HUDEP-2 (cell line): Measurements from ENCODE around the gene GATC.

Experiments
- DNase-seq, 76 experiments: peaks; one replicate each; lab custom pipeline; 2025; ENCODE audit not compliant: unreplicated experiment in 76 of 76; lab: John Stamatoyannopoulos, UW

GATC gene, protein sequence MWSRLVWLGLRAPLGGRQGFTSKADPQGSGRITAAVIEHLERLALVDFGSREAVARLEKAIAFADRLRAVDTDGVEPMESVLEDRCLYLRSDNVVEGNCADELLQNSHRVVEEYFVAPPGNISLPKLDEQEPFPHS

GRCh38 chr12:120445911-120446843 lies at the start of gene GATC, which contains the start of gene TRIAP1:
GATC (plus strand) TSS chr12:120446444; CDS start chr12:120446481, 37 bp downstream.
TRIAP1 (minus strand) TSS chr12:120446384; CDS start chr12:120446372, 12 bp downstream.
- DNase-seq = peak in 73 of 76 experiments; percentile 19 to 86 (median 64)

DNA sequence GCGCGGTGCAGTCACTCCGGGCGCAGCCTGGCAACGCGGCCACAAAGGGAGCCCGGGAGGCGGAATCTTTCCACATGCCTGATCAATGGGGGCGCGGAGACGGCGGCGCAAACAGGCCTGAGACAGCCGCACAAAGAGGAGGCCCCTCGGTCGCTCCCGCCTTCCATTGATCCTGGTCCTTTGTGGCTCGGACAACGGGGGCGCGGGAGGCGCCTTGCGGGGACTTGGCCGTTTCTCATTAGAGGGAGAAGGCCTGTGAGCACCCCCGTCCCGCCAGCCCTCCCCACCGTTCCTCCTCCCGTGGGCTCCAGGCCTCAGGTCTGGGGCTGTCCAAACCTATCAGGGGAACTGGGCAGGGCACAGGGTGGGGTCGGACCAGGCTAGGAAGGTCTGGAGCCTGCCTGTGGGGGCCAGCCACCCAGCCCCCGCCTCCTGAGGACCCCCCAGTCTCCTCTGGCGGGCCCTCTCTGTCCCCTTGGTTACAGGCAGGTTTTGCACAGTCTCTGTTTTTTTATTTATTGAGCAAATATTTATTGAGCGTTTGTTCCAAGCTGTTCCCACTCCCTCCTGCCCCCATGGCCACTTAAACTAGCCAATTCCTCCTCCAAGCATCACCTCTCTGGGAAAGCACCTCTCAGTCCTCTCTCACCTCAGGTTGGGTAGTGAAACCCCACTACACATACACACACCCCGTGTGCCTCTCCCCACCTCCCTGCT lies 48.3 kb upstream of the GATC start:
- no peak for DNase-seq

GRCh38 chr12:120399531-120399930 lies 46.7 kb upstream of the GATC start:
- DNase-seq = no peak

DNA sequence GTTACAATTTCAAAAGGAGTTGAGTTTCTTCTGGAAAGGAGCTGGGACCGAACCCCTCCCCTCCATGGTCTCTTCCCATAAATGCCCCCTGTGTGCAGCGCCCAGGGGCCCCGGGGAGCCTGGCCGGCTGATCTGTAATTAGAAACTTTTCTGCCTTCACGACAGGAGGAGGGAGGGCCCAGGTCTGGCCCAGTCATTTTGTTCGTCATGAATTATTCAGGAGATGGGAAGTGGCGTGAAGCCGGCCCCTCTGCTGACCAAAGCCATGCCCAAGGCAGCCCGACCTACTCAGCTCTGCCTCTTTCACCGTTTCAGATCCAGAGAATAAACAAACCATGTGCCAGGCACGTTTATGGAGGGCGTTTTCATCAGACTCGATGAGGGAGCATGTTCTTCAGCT lies 44.0 kb upstream of the GATC start:
- no peak for DNase-seq

GRCh38 chr12:120403869-120404268 lies 42.4 kb upstream of the GATC start:
- no peak for DNase-seq

- no peak for DNase-seq
These were observed 42.0 kb upstream of the GATC start for GRCh38 chr12:120404271-120404670.

DNA sequence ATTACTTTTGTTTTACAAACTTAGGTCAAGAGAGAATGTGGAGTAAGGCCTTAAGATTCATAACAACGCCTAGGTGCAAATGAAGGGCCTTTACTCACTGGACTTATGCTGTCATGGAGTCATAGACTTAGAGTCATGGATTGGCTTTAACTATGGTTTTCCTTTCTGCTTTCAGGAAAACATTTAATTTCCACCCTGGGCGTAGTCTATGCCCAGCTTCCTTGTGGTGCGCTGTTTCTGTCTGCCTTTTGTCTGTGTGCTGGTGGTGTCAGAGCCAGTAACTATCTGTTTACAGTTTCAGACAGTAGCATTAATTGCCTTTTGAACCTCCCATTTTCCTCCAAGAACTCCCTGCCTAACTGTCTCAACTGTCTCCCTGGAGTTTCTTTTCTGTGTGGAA lies 40.2 kb upstream of the GATC start:
- no peak for DNase-seq

GRCh38 chr12:120406553-120406952 lies 39.7 kb upstream of the GATC start:
- no peak for DNase-seq

GRCh38 chr12:120408771-120409170 lies 37.5 kb upstream of the GATC start:
- no peak for DNase-seq

DNA sequence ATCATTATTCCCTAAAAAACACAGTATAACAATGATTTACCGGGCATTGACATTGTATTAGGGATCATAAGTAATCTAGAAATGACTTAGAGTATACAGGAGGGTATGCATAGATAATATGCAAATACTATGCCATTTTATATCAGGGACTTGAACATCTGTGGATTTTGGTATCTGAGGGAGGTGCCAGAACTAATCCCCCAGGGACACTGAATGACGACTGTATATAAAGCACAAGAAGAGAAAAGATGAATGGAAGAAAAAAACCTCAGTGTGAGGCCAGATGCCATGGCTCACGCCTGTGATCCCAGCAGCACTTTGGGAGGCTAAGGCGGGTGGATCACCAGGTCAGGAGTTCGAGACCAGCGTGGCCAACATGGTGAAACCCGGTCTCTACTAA lies 33.8 kb upstream of the GATC start:
- no peak for DNase-seq

DNA sequence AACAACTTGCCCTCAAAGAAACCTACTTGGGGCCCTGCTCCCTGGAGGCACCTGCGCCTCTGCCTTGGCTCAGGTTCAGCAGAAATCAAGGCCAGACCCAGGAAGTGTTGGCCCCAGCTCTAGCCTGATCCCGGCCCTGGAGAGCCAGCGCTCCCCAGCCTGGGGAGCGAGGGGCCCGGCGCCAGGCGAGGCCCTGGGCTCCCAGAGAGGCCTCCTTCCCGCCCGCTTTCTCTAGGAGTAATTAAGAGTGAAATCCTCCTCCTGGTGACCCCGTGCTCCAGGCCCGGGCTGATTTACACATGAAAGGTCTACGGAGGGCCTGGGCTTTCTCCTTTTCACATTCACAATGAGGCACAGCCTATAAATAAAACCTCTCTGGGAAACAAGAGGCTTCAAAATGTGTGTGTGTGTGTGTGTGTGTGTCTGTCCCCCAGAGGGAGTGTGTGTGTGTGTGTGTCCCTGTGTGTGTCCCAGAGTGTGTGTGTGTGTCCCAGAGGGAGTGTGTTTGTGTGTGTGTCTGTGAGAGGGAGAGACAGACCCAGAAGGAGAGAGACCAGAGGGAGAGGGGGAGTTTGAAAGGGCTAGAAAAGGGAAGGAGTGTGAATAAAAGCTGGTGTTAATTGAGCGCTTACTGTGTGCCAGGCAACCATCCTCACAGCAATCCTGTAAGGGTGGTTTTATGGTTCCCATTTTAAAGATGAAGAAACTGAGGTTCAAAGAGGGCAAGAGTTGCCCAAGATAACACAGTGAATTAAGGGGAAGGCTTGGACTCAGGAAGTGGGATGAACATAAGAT lies 32.1 kb upstream of the GATC start:
- no peak for DNase-seq

GRCh38 chr12:120416490-120417216 lies 29.6 kb upstream of the GATC start:
- DNase-seq = no peak

- DNase-seq = no peak
These were observed 28.2 kb upstream of the GATC start for GRCh38 chr12:120417917-120418580.

DNA sequence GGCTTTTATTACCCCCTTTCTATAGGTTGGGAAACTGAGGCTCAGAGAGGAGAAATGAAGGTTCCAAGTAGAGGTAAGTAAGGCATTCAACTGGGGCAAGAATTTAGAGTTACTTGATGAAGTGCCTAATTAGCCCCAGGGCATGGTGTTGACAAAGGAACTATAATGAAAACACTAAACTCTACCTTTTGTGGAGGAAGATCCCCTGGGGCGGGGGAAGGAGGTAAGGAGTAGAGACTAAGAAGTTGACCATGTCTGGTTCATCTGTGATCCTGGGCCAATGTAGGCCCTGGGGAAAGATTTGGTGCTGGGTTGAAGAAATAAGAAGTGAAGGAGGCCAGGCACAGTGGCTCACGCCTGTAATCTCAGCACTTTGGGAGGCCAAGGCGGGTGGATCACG lies 24.5 kb upstream of the GATC start:
- no peak for DNase-seq

GRCh38 chr12:120422892-120423456 lies 23.3 kb upstream of the GATC start:
- no peak for DNase-seq

DNA sequence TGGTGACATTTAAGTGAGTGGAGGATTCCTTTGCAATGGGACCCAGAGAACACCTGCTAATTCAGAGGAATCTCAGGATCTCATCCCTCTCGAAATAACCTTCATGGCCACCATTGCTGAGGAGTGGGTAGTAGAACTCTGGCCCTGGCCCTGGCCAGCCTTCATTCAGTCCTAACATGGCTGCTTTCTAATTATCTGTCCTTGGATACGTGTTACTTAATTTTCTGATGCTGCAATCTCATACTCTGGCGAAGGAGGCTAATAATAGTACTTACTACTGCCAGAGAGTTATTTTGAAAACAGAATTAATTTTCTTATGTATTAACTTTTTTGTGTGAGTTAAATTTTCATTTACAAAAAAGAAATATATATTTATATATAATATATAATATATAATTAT lies 20.4 kb upstream of the GATC start:
- DNase-seq = no peak

DNA sequence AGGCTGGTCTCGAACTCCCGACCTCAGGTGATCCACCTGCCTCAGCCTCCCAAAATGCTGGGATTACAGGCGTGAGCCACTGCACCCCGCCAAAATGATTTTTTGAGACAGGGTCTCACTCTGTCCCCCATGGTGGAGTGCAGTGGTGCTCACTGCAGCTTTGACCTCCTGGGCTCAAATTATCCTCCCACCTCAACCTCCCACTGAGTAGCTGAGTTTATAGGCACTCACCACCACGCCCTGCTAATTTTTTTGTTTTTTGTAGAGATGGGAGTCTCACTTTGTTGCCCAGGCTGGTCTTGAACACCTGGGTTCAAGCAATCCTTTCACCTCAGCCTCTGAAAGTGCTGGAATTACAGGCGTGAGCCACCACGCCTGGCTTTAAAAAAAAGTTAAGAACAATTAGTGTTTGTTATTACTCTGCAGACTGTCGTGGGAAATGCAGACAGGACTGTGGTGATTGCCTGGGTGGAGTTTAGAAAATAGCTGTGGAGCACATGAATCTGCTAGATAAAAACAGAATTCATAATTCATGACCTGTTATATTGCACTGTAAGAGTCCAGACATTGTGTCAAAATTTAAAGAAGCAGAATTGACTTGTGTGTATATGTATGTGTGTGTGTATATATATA lies 17.5 kb upstream of the GATC start:
- no peak for DNase-seq

DNA sequence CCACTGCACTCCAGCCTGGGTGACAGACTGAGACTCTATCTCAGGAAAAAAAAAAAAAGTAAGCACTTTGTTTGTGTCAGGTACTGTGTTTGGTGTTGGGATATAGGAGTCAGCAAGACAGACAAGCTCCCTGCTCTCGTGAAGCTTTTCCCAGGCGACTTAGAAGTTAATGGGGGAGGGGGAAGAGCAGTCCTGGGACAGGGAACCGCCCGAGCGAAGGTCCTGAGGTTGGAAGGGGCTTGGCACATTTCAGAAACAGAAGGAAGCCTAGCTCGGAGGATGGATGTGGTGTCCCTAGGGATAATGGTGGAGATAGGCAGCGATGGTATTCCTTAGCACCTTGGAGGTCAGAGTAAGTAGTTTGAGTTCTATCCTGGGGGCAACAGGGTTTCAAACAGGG lies 16.9 kb upstream of the GATC start:
- no peak for DNase-seq
